Suprapubic skin (tissue), 4 donors: ENCODE measurements around the gene PRXL2A.

Experiments used
- CTCF ChIP-seq, 2 donors: fragments of 200-600 bp in 1 of 2; fragments of 450-650 bp in 1 of 2; sonication (generic) in 1 of 2; IDR thresholded peaks; one replicate each; pipeline ENCODE4 v1.5.1; 2016 to 2019; ENCODE audit warnings: antibody characterized with exemption in 2 of 2, mild to moderate bottlenecking in 1 of 2, moderate library complexity in 1 of 2
- POLR2A ChIP-seq, 2 donors: fragments of 450-650 bp; IDR thresholded peaks; one replicate each; pipeline ENCODE4 v1.6.1; 2017; ENCODE audit warnings: antibody characterized with exemption in 2 of 2, mild to moderate bottlenecking in 2 of 2, moderate library complexity in 2 of 2
- POLR2AphosphoS5 ChIP-seq, 3 donors: sonication (generic); formaldehyde crosslinking; IDR thresholded peaks; one replicate each; pipeline ENCODE4 v1.6.1; 2017; ENCODE audit warnings: antibody characterized with exemption in 3 of 3

- no peak for TF ChIP-seq CTCF (IDR thresholded peaks at IDR 0.05)
- TF ChIP-seq POLR2AphosphoS5 (IDR thresholded peaks at IDR 0.05) = peak in 1 of 3 donors; percentile 54
- TF ChIP-seq POLR2A (IDR thresholded peaks at IDR 0.05) = no peak
Measured at GRCh38 chr10:80460399-80461207, 52.3 kb downstream of the PRXL2A start.
